ENCODE results near the gene AIMP2.
"Not testable (repeated sequence)": the region's sequence is repeated elsewhere in the genome, so short reads cannot be mapped to it uniquely, and the experiment has no call there.

The AIMP2 gene

GRCh38 chr7:6008668-6009611 lies at the start of gene AIMP2, which contains the start of gene PMS2:
AIMP2 (plus strand) TSS chr7:6009272; CDS start chr7:6009364, 92 bp downstream.
PMS2 (minus strand) TSS chr7:6009049; CDS start chr7:6009019, 30 bp downstream.
- peak; percentile 96 for DNase-seq (ENCODE audit: low spot score)

GRCh38 chr7:5963205-5963604 lies 45.9 kb upstream of the AIMP2 start:
- not testable (repeated sequence) for DNase-seq (ENCODE audit: low spot score)

DNA sequence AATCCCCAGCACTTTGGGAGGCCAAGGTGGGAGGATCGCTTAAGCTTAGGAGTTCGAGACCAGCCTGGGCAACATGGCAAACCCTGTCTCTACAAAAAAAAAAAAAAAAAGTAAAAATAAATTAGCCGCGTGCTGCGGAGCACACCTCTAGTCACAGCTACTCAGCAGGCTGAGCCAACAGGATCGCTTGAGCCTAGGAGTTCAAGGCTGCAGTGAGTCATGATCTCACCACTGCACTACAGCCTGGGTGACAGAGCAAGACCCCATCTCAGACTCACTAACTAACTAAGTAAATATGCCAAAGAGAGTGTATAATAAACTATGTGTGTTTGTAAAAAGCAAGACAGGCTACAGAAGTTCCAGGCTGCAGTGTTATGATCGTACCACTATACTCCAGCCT lies 45.3 kb upstream of the AIMP2 start:
- not testable (repeated sequence) for DNase-seq (ENCODE audit: low spot score)

DNA sequence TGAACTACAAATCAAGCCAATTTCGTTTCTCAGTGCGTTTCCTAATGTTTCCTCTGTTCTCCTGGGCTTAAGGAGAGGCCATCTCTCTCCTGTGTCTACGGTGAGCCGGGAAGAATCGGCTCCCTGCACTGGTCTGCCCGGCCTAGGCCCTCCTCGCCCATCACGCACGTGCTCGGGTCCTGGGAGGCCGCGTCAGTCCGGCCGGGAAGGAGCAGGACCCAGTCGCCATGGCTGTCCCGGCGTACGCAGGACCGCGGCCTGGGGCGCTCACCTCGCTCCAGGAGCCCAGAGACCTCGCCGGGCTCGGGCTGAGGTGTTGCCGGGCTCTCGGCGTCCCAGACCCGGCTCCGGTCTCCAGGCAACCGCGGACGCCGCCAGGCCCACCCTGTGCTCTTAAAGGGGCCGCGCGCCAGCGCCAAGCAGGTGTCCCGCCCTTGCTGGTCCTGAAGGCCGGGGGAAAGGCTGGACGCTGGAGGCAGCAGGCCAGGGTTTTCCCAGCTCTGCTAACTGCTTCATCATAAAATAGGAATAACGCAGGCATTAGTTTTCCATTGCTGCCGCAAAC lies 38.6 kb upstream of the AIMP2 start, which contains the start of gene RSPH10B:
RSPH10B (minus strand) TSS at position 343 of the 565 bp plus-strand sequence. CDS start 3,573 bp downstream, outside the sequence.
- not testable (repeated sequence) for DNase-seq (ENCODE audit: low spot score)

- DNase-seq (ENCODE audit: low spot score) = not testable (repeated sequence)
Observed at GRCh38 chr7:5973580-5973979, 35.5 kb upstream of the AIMP2 start.

GRCh38 chr7:5979680-5980314 lies 29.3 kb upstream of the AIMP2 start:
- not testable (repeated sequence) for DNase-seq (ENCODE audit: low spot score)

DNA sequence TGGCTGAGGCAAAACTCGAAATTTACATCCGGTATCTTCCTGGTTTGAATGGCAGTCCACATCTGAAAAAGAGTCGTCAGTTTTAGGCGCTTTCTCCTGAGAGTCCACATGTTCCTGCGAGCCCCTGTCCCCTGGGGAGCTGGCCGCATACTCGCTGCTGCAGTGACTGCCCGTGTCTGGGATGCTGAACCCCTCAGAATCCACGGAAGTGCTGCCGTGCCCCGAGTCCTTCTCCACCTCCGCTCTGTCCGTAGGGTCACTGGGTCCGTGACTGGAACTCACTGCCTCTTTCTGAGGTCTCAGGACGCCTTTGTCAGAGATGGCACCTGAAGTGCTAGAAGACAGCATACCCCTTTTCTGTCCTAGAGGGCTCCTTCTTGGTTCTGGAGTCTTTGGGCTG lies 22.0 kb upstream of the AIMP2 start:
- DNase-seq (ENCODE audit: low spot score) = not testable (repeated sequence)

DNA sequence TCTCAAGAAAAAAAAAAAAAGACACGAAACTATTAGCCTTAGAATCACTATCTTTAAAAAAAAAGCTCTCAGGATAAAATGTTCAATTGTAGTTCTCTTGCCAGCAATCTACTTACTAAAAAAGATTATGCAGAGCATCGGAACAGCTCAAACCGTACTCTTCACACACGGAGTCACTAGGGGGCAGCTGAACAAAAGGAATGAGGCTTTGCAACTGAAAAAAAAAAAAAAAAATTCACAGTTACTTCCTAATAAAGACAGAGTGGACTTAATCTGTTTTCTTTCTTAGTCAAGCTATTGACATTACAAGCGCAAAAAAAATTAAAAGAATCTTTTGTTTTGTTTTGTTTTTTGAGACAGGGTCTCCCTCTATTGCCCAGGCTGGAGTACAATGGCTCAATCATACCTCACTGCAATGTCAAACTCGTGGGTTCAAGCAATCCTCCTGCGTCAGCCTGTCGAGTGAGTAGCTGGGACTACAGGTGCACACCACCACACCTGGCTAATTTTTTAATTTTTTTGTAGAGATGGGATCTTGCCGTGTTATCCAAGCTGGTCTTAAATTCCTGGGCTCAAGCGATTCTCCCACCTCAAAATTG lies 11.8 kb upstream of the AIMP2 start:
- DNase-seq (ENCODE audit: low spot score) = peak; percentile 63

DNA sequence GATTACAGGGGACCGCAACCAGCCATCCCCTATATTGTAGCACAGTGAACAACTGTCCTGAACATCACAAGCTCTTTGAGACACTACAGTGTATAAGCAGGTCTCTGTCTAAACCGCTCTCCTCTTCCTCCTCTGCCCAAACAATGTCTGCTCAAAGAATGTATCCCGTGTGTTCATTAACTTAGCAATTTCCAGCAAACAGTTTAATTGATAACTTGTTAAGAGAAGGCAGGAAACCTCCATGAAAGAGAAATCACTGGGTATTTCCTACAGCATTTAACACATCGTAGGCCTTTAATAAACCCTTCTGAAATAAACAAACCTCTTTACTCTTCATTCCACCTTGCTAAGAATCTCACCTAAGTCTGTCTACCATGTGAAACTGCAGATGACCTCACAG lies 1.7 kb upstream of the AIMP2 start:
- no peak for DNase-seq (ENCODE audit: low spot score)

- not testable (repeated sequence) for DNase-seq (ENCODE audit: low spot score)
Observed at GRCh38 chr7:6007835-6008590, 1.1 kb upstream of the AIMP2 start.

DNA sequence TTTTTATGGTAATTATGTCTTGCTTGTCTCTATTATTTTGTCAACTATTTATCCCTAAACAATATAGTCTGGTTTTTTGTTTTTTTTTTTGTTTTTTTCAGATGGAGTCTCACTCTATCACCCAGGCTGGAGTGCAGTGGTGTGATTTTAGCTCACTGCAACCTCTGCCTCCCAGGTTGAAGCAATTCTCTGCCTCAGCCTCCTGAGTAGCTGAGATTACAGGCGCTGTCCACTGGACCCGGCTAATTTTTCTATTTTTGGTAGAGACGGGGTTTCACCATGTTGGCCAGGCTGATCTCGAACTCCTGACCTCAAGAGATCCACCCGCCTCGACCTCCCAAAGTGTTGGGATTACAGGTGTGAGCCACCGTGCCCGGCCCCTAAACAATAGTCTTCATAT lies 1.3 kb downstream of the AIMP2 start:
- DNase-seq (ENCODE audit: low spot score) = not testable (repeated sequence)

- DNase-seq (ENCODE audit: low spot score) = no peak
Observed at GRCh38 chr7:6011541-6011940, 2.5 kb downstream of the AIMP2 start.

GRCh38 chr7:6012355-6013104 lies 3.5 kb downstream of the AIMP2 start:
- DNase-seq (ENCODE audit: low spot score) = no peak

DNA sequence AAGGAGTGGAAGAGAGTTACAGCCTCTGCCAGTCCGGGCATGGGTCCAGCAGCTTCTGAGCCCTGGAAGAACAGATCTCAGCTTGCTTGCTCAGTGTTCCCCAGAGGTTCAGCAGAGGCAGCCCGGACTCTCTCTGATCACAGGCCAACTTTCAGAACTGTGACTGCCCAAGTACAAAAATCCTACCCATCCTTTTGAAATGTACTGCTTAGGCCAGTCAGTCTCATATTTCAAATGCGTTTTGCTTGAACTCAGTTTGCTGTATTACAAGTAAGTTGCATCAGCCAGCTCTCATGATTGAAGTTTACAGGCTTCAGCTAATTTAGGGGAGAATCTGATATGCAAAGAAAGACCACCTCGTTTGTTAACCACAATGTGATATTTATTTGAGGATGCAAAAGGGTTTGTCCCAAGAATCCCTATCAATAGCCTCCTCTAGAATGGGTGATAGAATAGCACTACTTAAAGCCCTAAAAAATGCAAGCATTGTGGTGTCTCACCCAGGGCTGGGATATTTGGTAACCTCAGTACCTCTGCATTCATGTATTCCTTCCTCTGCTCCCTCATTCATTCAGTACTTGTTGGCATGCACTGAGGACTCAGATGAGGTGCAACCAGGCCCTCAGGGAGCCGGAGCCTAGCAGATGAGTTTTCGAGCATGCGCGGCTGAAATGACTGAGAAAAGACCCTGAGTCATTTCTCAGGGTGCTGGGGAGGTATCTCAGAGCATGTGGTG lies 7.0 kb downstream of the AIMP2 start:
- no peak for DNase-seq (ENCODE audit: low spot score)

DNA sequence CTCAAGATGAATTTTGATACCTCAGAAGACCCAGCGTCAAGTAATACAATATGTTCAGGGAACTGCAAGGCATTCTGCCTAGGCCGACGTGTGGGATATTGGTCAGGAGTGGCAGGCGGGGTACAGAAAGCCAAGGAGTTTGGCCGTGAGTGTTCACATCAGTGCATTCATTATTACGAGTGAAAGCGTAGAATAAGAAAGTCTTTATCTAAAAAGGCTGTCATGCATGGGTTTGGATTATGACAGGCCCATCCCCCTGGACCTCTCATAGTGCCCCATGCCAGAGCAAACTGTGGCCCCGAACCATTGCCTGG lies 7.5 kb downstream of the AIMP2 start:
- no peak for DNase-seq (ENCODE audit: low spot score)

- DNase-seq (ENCODE audit: low spot score) = no peak
Observed at GRCh38 chr7:6020371-6021286, 11.6 kb downstream of the AIMP2 start.

DNA sequence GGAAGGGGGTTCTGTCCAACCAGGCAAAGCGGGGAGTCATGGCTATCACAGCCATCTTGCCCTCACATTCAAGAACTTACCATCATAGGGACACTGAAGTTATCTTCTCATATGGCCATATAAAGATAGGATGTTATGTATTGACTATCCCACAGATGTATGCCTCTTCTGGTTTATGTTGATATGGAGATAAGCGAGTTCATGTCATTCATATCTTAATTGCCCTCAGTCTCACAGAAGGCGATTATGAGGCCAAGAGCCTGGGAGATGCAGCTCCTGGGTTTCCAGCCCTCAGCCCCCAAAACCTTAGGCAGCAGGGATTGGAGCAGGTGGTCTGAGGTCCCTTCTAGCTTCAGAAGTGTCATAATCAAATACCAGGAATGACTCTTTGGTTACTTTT lies 13.6 kb downstream of the AIMP2 start:
- no peak for DNase-seq (ENCODE audit: low spot score)

DNA sequence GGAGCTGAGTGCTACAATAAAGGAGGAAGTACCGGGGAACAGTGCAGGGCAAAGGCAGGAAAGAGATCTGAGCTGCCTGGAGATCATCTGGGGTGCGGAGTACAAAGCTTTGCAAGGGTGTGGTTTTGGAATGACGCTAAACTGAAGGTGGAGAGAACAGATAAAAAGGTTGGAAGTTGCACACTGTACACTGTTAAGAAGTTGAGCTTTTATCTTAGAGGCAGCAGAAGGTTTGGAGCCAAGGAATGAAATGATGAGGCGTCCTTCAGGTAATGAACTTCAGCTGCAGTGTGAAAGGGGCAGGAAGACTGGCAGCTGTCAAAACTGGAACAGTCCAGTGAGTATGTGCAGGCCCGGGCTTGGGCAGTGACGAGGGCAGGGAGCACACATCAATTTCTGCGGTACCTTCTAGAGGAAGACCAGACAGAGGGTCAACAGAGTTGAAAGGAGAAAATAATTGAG lies 14.9 kb downstream of the AIMP2 start:
- no peak for DNase-seq (ENCODE audit: low spot score)

Data from CD4-positive, alpha-beta T cell treated with Interleukin-2 at 100 ng/mL for 4 hours (primary cell).